Spleen (tissue), 11 donors: ENCODE measurements around the gene FRMPD2. TPM values are rescaled to one million over a fixed set of nuclear protein-coding genes. Genes with fewer than 3 reads are reported as not detected.

Experiments used
- DNase-seq: peaks from one replicate; pipeline ENCODE4 v3.0.0-alpha.2; 2020
- H3K27ac ChIP-seq, 8 donors: fragments of 200-600 bp; sonication (generic) in 7 of 8; 1 replicate in 4 of 8; 2 replicates in 4 of 8; pipeline versions ENCODE4 v1.5.0 to v1.8.0; 2016 to 2021; ENCODE audit warnings: inconsistent platforms in 4 of 8, mild to moderate bottlenecking in 4 of 8, moderate library complexity in 1 of 8
- H3K27me3 ChIP-seq, 7 donors: fragments of 200-600 bp; sonication (generic) in 6 of 7; replicated peaks in 1 of 7; 1 replicate in 4 of 7; 2 replicates in 3 of 7; pipeline versions ENCODE4 v1.5.0 to v1.8.0; 2016 to 2021; ENCODE audit warnings: inconsistent platforms in 3 of 7, mild to moderate bottlenecking in 1 of 7
- H3K36me3 ChIP-seq, 6 donors: fragments of 200-600 bp; sonication (generic) in 5 of 6; 1 replicate in 4 of 6; 2 replicates in 2 of 6; pipeline versions ENCODE4 v1.5.0 to v1.8.0; 2016 to 2021; ENCODE audit warnings: inconsistent platforms in 2 of 6
- H3K4me1 ChIP-seq, 6 donors: fragments of 200-600 bp; sonication (generic) in 5 of 6; 1 replicate in 3 of 6; 2 replicates in 3 of 6; pipeline versions ENCODE4 v1.5.0 to v1.8.0; 2016 to 2021; ENCODE audit warnings: inconsistent platforms in 3 of 6
- H3K4me3 ChIP-seq, 8 donors: fragments of 200-600 bp; sonication (generic) in 7 of 8; 1 replicate in 4 of 8; 2 replicates in 4 of 8; pipeline versions ENCODE4 v1.5.0 to v1.8.0; 2016 to 2021; ENCODE audit warnings: inconsistent platforms in 4 of 8, mild to moderate bottlenecking in 4 of 8, moderate library complexity in 2 of 8
- H3K9me3 ChIP-seq, 8 donors: fragments of 200-600 bp; sonication (generic) in 7 of 8; 1 replicate in 4 of 8; 2 replicates in 4 of 8; pipeline versions ENCODE4 v1.5.0 to v1.8.0; 2016 to 2021; ENCODE audit warnings: inconsistent platforms in 4 of 8
- POLR2A ChIP-seq, 3 donors: fragments of 450-650 bp; IDR thresholded peaks; one replicate each; pipeline ENCODE4 v1.5.1; 2017; ENCODE audit warnings: antibody characterized with exemption in 3 of 3, mild to moderate bottlenecking in 1 of 3
- POLR2AphosphoS5 ChIP-seq, 3 donors: sonication (generic); formaldehyde crosslinking; IDR thresholded peaks; one replicate each; pipeline ENCODE4 v1.5.1; 2017; ENCODE audit warnings: antibody characterized with exemption in 3 of 3
- WGBS, 5 donors: extraction: QIAGEN DNeasy Blood & Tissue Kit in 3 of 5; methylation state at CpG; one replicate each; pipeline versions ENCODE4 v1.1.5 to v1.1.7; 2013 to 2018; 5-methylcytosine and 5-hydroxymethylcytosine counted together
- intact Hi-C: fragments of 100-400 bp; cut with DNase I; formaldehyde crosslinking; loops from one replicate; pipeline ENCODE4 v1.15.0; 2023; ENCODE audit warnings: low total_unique reads
- polyA plus RNA-seq, 3 donors: library from polyadenylated mRNA; stranded (reverse); fragments of 200-250 nt; gene quantifications; one replicate each; pipeline ENCODE4 v1.2.1, GENCODE V29; 2013
- total RNA-seq, 7 donors: library from RNA; depleted of rRNA in 3 of 7; stranded (reverse); fragments of >200 nt in 3 of 7; fragmentation: NEBNext Ultra II Directional in 4 of 7; extraction: Animal tissue kit (Norgen Biotek cat#: 25700) in 4 of 7; gene quantifications; one replicate each; pipeline versions ENCODE4 v1.1.0 to v1.2.1, GENCODE V29; 2016 to 2021
- TF ChIP-seq, protein P1 (sequence below), 11 experiments: fragments of 200-600 bp in 7 of 11; fragments of 450-650 bp in 4 of 11; sonication (generic) in 4 of 11; IDR thresholded peaks in 8 of 11; conservative IDR thresholded peaks in 3 of 11; 1 replicate in 7 of 11; 2 replicates in 4 of 11; pipeline versions ENCODE4 v1.4.0 to v1.8.0; 2016 to 2021; ENCODE audit warnings: antibody characterized with exemption in 11 of 11, inconsistent platforms in 4 of 11, mild to moderate bottlenecking in 1 of 11
- donor health status: healthy with polysubstance abuse.
- donor health status: DM: no; HTN: no; CAD: no; lungs with moderate emphysema.
- donor health status: DM: no; HTN: no; CAD: no.
- donor health status: Bipolar disorder and iron deficiency.
- donor health status: healthy.
- donor health status: DM: no; HTN: no; CAD: no.
- donor health status: DM: yes; HTN: yes; CAD: no.

FRMPD2 gene
- total and polyA plus RNA-seq, 10 donors, result 0.33 TPM; not detected in 9

- TF ChIP-seq POLR2A (IDR thresholded peaks at IDR 0.05) (no peak), POLR2AphosphoS5 (IDR thresholded peaks at IDR 0.05) (no peak)
- TF ChIP-seq, protein P1, sequence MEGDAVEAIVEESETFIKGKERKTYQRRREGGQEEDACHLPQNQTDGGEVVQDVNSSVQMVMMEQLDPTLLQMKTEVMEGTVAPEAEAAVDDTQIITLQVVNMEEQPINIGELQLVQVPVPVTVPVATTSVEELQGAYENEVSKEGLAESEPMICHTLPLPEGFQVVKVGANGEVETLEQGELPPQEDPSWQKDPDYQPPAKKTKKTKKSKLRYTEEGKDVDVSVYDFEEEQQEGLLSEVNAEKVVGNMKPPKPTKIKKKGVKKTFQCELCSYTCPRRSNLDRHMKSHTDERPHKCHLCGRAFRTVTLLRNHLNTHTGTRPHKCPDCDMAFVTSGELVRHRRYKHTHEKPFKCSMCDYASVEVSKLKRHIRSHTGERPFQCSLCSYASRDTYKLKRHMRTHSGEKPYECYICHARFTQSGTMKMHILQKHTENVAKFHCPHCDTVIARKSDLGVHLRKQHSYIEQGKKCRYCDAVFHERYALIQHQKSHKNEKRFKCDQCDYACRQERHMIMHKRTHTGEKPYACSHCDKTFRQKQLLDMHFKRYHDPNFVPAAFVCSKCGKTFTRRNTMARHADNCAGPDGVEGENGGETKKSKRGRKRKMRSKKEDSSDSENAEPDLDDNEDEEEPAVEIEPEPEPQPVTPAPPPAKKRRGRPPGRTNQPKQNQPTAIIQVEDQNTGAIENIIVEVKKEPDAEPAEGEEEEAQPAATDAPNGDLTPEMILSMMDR (IDR thresholded peaks at IDR 0.05 in 8 of 11, conservative IDR thresholded peaks at IDR 0.05 in 3 of 11), result no peak
- intact Hi-C loops, result no loop called here
- WGBS, 5 donors, result 93 to 96% (median 94%) methylated on average over 4 of the region's 4 CpGs
- Histone ChIP-seq H3K9me3 (no peaks in the 10 kb centered on the region), H3K4me1 (peaks cover 0 to 36% (median 8%) of the 10 kb centered on the region in 6 donors), H3K4me3 (no peak overlapping the region), H3K27me3 (no peaks in the 10 kb centered on the region), H3K36me3 (no peaks in the 10 kb centered on the region), H3K27ac (no peak overlapping the region)
- DNase-seq, result no peak
These were observed 41.7 kb upstream of the FRMPD2 start for GRCh38 chr10:48316236-48316635.

DNA sequence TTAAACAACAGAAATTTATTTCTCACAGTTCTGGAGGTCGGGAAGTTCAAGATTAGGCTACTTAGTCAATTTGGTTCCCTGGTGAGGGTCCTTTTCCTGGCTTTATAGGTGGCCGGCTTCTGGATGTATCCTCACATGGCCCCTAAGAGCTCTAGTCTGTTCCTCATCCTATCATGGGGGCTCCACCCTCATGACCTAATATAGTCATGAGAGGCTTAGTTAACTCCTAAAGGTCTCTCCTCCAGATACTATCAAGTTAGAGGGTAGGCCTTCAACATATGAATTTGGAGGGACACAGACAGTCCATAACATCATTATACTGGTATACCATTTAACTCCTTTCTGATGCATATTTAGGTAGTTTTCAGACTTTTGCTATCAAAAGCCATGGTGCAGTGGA is 39.6 kb upstream of the FRMPD2 start:
- intact Hi-C loops, result no loop called here
- Histone ChIP-seq H3K36me3 (no peaks in the 10 kb centered on the region), H3K27me3 (no peaks in the 10 kb centered on the region), H3K4me3 (no peak overlapping the region), H3K27ac (no peak overlapping the region), H3K4me1 (peaks cover 3 to 52% (median 14%) of the 10 kb centered on the region in 6 donors), H3K9me3 (no peaks in the 10 kb centered on the region)
- DNase-seq, result no peak
- TF ChIP-seq POLR2AphosphoS5 (IDR thresholded peaks at IDR 0.05) (no peak), POLR2A (IDR thresholded peaks at IDR 0.05) (no peak)
- TF ChIP-seq, protein P1 (IDR thresholded peaks at IDR 0.05 in 8 of 11, conservative IDR thresholded peaks at IDR 0.05 in 3 of 11), result no peak
- WGBS, 5 donors, result 84 to 98% (median 92%) methylated on average over 2 of the region's 2 CpGs

DNA sequence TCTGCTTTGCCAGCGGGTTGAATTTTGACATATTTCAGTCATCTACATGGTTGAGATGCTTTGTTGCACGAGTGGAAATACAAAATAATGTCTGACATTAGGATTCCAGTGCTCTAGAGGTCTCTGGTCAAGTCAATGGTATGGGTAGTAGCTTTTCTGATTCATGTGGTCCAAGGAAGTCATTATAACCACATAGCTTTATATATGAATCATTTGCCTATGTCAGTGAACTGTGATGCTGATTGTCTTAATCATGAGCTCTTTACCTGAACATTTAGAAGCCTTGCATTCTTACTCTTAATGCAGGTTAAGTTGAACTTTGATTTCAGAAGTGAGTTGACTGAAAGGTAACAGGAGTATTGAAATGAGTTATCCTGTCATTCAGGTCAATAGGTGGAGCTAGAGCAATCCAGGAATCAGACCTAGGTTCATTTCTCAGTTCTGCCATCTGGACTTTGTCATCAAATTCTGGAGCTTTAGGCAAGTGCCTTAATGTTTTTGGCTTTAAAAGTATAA is 35.3 kb upstream of the FRMPD2 start:
- intact Hi-C loops, result no loop called here
- WGBS, 5 donors, result 73 to 78% (median 75%) methylated on average over 2 of the region's 2 CpGs
- DNase-seq, result no peak

DNA sequence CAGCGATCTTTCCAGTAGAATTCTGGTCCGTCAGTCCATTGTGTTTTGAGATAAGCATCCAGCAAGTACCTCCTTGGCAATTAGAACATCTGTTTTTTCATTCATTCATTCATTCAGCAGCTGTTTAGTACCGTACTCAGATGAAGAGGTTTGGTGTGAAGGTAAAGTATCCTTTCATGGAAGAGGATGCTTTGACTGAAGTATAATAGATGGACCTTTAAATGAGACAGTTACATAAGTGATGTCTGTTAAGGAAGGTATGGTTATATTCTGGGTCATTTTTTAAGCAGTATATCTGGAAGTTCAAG is 33.2 kb upstream of the FRMPD2 start:
- TF ChIP-seq, protein P1 (IDR thresholded peaks at IDR 0.05 in 8 of 11, conservative IDR thresholded peaks at IDR 0.05 in 3 of 11), result no peak
- TF ChIP-seq POLR2AphosphoS5 (IDR thresholded peaks at IDR 0.05), result no peak
- no peak for TF ChIP-seq POLR2A (IDR thresholded peaks at IDR 0.05)
- intact Hi-C loops, result no loop called here
- Histone ChIP-seq H3K4me3 (peak overlapping the region in 7 of 8 donors; percentile 46 to 88 (median 67)), H3K4me1 (peaks cover 18 to 42% (median 26%) of the 10 kb centered on the region in 6 donors), H3K9me3 (no peaks in the 10 kb centered on the region), H3K27ac (peak overlapping the region in 1 of 8 donors; percentile 96), H3K36me3 (no peaks in the 10 kb centered on the region), H3K27me3 (no peaks in the 10 kb centered on the region)
- 26 to 35% (median 30%) methylated on average over 3 of the region's 3 CpGs for WGBS, 5 donors
- DNase-seq, result no peak

More for the DNA sequence above, 35.3 kb upstream of the FRMPD2 start:
- Histone ChIP-seq H3K36me3 (no peaks in the 10 kb centered on the region), H3K4me3 (no peak overlapping the region), H3K4me1 (peaks cover 18 to 49% (median 26%) of the 10 kb centered on the region in 6 donors), H3K27ac (no peak overlapping the region), H3K27me3 (no peaks in the 10 kb centered on the region), H3K9me3 (no peaks in the 10 kb centered on the region)
- TF ChIP-seq POLR2A (IDR thresholded peaks at IDR 0.05), result no peak
- TF ChIP-seq POLR2AphosphoS5 (IDR thresholded peaks at IDR 0.05), result no peak
- TF ChIP-seq, protein P1 (IDR thresholded peaks at IDR 0.05 in 8 of 11, conservative IDR thresholded peaks at IDR 0.05 in 3 of 11), result no peak
